Prostate gland (tissue), 2 donors: ENCODE measurements around the gene BSND.

Source experiments
- POLR2A ChIP-seq: fragments of 450-650 bp; IDR thresholded peaks from one replicate; pipeline ENCODE4 v1.6.1; 2016; ENCODE audit warnings: antibody characterized with exemption, mild to moderate bottlenecking
- TF ChIP-seq, protein P1 (sequence below), 4 experiments: fragments of 200-600 bp in 2 of 4; fragments of 450-650 bp in 2 of 4; sonication (generic) in 2 of 4; IDR thresholded peaks; 1 replicate in 3 of 4; 2 replicates in 1 of 4; pipeline ENCODE4 v1.5.1; 2016 to 2019; ENCODE audit warnings: antibody characterized with exemption in 4 of 4, mild to moderate bottlenecking in 2 of 4, moderate library complexity in 2 of 4

DNA sequence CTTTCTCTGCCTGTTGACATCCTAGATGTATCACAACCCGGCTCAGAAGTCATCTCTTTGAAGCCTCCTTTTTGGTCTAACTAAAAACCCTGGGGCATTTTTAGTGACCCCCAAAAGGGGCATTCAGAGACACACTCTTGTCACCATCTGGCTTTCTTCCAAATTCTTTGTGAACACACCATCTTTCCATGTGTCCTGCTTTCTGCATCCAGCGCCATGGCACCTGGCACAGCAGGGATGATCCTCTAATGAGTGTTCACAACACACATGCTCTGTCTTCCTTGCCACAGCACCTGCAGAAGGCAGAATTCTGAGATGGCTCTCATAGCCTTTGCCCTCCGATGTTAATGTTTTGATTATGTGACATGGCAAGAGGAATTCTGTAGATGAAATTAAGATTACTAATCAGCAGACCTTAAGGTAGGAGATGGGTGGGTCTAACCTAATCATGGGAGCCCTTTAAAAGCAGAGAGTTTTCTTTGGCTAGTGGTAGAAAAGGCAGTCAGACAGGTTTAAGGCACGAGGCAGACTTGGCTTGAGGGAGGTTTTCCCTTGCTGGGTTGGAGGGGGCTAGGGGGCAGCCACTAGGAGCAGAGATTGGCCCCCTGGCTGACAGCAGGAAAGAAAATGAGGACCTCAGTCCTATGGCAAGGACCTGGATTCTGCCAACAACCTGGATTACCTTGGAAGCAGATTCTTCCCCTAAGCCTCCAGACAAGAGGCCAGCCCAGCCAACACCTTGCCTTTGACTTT is 23.2 kb upstream of the BSND start:
- no peak for TF ChIP-seq POLR2A
- TF ChIP-seq, protein P1, sequence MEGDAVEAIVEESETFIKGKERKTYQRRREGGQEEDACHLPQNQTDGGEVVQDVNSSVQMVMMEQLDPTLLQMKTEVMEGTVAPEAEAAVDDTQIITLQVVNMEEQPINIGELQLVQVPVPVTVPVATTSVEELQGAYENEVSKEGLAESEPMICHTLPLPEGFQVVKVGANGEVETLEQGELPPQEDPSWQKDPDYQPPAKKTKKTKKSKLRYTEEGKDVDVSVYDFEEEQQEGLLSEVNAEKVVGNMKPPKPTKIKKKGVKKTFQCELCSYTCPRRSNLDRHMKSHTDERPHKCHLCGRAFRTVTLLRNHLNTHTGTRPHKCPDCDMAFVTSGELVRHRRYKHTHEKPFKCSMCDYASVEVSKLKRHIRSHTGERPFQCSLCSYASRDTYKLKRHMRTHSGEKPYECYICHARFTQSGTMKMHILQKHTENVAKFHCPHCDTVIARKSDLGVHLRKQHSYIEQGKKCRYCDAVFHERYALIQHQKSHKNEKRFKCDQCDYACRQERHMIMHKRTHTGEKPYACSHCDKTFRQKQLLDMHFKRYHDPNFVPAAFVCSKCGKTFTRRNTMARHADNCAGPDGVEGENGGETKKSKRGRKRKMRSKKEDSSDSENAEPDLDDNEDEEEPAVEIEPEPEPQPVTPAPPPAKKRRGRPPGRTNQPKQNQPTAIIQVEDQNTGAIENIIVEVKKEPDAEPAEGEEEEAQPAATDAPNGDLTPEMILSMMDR (IDR thresholded peaks at IDR 0.05) = no peak
